ENCODE data around the gene AHDC1. TPM values are rescaled to one million over a fixed set of nuclear protein-coding genes. Genes with fewer than 3 reads are reported as not detected.

The AHDC1 gene
- total and polyA plus RNA-seq, 9 of the 15 experiments (the other 6 are each of a cell fraction or from before 2014, with no cell fraction given), result 0.21 to 36.4 (median 4.7) TPM

GRCh38 chr1:27489501-27489972 lies 114.4 kb downstream of the AHDC1 start (continued):
- TF ChIP-seq ZBTB49 (CRISPR knock-in tag; IDR thresholded peaks at IDR 0.05; ENCODE audit: borderline replicate concordance) (no peak), PREB (CRISPR knock-in tag; IDR thresholded peaks at IDR 0.05) (no peak), ASH1L (IDR thresholded peaks at IDR 0.05; ENCODE audit: borderline replicate concordance, low read depth, partially characterized antibody) (no peak), SNAPC5 (CRISPR knock-in tag; IDR thresholded peaks at IDR 0.05) (no peak), SP2 (IDR thresholded peaks at IDR 0.05; ENCODE audit: extremely low read depth, low read depth, low read length, poor library complexity, severe bottlenecking) (no peak), ZNF785 (CRISPR knock-in tag; IDR thresholded peaks at IDR 0.05) (no peak), ZNF518B (CRISPR knock-in tag; IDR thresholded peaks at IDR 0.05) (no peak), KDM4B (IDR thresholded peaks at IDR 0.05; ENCODE audit: borderline replicate concordance in 2 of 2, low read depth in 1 of 2) (no peak), ZNF551 (CRISPR knock-in tag; IDR thresholded peaks at IDR 0.05) (no peak), FUS (optimal IDR thresholded peaks at IDR 0.05; ENCODE audit: low read depth, low read length) (no peak), GTF2F1 (IDR thresholded peaks at IDR 0.05; ENCODE audit: low read depth, low read length) (no peak), DACH1 (IDR thresholded peaks at IDR 0.05; ENCODE audit: partially characterized antibody) (peak; percentile 5), FOXP1 (CRISPR knock-in tag; IDR thresholded peaks at IDR 0.05) (no peak; the same call in 1 of the 2 replicates), ZNF175 (CRISPR knock-in tag; IDR thresholded peaks at IDR 0.05; ENCODE audit: low read depth) (peak; percentile 15; the same call in 1 of the 2 replicates), ATF6 (CRISPR knock-in tag; IDR thresholded peaks at IDR 0.05) (0 out of 2 replicates have a peak, but pooled peaks have one; percentile 11), TRIM28 (IDR thresholded peaks at IDR 0.05) (no peak), HSF4 (CRISPR knock-in tag; IDR thresholded peaks at IDR 0.05; ENCODE audit: borderline replicate concordance) (no peak), NFRKB (IDR thresholded peaks at IDR 0.05; ENCODE audit: low read depth) (no peak), ARNT (IDR thresholded peaks at IDR 0.05) (no peak), NCOA2 (IDR thresholded peaks at IDR 0.05; ENCODE audit: partially characterized antibody in 2 of 2) (no peak)

Data from K562 (cell line).